Esophagus squamous epithelium (tissue), 4 donors: ENCODE data around the gene VAV2.

Experiments
- POLR2A ChIP-seq, 4 donors: fragments of 450-650 bp; IDR thresholded peaks; one replicate each; pipeline ENCODE4 v1.6.1; 2017; ENCODE audit warnings: antibody characterized with exemption in 4 of 4, mild to moderate bottlenecking in 4 of 4, moderate library complexity in 3 of 4
- TF ChIP-seq, protein P1 (sequence below), 6 experiments: fragments of 450-650 bp in 4 of 6; fragments of 200-600 bp in 2 of 6; sonication (generic) in 2 of 6; IDR thresholded peaks; one replicate each; pipeline ENCODE4 v1.5.1; 2016 to 2019; ENCODE audit warnings: antibody characterized with exemption in 6 of 6, mild to moderate bottlenecking in 4 of 6, moderate library complexity in 4 of 6

DNA sequence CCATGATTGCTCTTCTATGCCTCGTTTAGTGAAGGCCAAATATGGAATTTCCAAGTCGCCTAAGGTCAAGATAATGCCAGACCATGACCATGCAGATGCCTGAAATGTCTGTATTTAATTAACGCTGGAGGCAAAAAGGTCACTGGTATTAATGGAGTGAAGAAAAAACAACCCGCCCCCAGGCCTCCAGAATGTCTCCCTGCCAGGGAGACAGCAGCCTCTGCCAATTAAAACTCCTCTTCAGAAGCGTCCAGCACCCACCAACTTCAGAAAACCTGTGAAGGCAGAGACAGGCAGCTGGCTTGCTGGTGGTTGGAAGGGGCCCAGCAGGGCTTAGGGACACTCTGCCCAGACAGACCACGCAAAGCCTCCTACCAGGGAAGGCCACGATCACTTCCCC, 94.4 kb downstream of the VAV2 start:
- TF ChIP-seq, protein P1, sequence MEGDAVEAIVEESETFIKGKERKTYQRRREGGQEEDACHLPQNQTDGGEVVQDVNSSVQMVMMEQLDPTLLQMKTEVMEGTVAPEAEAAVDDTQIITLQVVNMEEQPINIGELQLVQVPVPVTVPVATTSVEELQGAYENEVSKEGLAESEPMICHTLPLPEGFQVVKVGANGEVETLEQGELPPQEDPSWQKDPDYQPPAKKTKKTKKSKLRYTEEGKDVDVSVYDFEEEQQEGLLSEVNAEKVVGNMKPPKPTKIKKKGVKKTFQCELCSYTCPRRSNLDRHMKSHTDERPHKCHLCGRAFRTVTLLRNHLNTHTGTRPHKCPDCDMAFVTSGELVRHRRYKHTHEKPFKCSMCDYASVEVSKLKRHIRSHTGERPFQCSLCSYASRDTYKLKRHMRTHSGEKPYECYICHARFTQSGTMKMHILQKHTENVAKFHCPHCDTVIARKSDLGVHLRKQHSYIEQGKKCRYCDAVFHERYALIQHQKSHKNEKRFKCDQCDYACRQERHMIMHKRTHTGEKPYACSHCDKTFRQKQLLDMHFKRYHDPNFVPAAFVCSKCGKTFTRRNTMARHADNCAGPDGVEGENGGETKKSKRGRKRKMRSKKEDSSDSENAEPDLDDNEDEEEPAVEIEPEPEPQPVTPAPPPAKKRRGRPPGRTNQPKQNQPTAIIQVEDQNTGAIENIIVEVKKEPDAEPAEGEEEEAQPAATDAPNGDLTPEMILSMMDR (IDR thresholded peaks at IDR 0.05) = no peak
- no peak for TF ChIP-seq POLR2A (IDR thresholded peaks at IDR 0.05)
